Activated naive CD4-positive, alpha-beta T cell treated with anti-CD3 and anti-CD28 coated beads for 36 hours (primary cell): ENCODE results near the gene APOBEC3A. TPM values are rescaled to one million over a fixed set of nuclear protein-coding genes. Genes with fewer than 3 reads are reported as not detected.
"Not testable (repeated sequence)": the region's sequence is repeated elsewhere in the genome, so short reads cannot be mapped to it uniquely, and the experiment has no call there.

Experiments used
- CTCF ChIA-PET: fragments of 350-600 bp; sonication (Branson Sonifier 250); formaldehyde crosslinking; loops from one replicate; lab custom pipeline; 2021; ENCODE audit warnings: antibody characterized with exemption; lab: Charles Lee
- DNase-seq: peaks from one replicate; pipeline ENCODE4 v3.0.0-alpha.2; 2020
- H3K27ac Mint-ChIP-seq: one replicate; pipeline ENCODE4 v1.8.0; 2021; ENCODE audit warnings: mild to moderate bottlenecking, mixed read lengths
- H3K27me3 Mint-ChIP-seq: one replicate; pipeline ENCODE4 v1.8.0; 2021; ENCODE audit warnings: low read depth, mixed read lengths
- H3K36me3 Mint-ChIP-seq: one replicate; pipeline ENCODE4 v1.8.0; 2021; ENCODE audit warnings: low read depth, mixed read lengths
- H3K4me1 Mint-ChIP-seq: one replicate; pipeline ENCODE4 v1.8.0; 2021; ENCODE audit warnings: low read depth, mixed read lengths
- H3K4me3 Mint-ChIP-seq: one replicate; pipeline ENCODE4 v1.8.0; 2021; ENCODE audit warnings: mild to moderate bottlenecking, moderate library complexity, mixed read lengths
- H3K9me3 Mint-ChIP-seq: one replicate; pipeline ENCODE4 v1.8.0; 2021; ENCODE audit warnings: mixed read lengths
- intact Hi-C: fragments of 100-400 bp; cut with micrococcal nuclease; formaldehyde crosslinking; loops from one replicate; pipeline ENCODE4 v1.15.1; 2023
- total RNA-seq, 2 experiments: library from RNA; stranded (reverse); gene quantifications; one replicate each; pipeline ENCODE4 v1.2.3, GENCODE V29; 2021

The APOBEC3A gene
- total RNA-seq, 2 experiments from 2014 or later = not detected

DNA sequence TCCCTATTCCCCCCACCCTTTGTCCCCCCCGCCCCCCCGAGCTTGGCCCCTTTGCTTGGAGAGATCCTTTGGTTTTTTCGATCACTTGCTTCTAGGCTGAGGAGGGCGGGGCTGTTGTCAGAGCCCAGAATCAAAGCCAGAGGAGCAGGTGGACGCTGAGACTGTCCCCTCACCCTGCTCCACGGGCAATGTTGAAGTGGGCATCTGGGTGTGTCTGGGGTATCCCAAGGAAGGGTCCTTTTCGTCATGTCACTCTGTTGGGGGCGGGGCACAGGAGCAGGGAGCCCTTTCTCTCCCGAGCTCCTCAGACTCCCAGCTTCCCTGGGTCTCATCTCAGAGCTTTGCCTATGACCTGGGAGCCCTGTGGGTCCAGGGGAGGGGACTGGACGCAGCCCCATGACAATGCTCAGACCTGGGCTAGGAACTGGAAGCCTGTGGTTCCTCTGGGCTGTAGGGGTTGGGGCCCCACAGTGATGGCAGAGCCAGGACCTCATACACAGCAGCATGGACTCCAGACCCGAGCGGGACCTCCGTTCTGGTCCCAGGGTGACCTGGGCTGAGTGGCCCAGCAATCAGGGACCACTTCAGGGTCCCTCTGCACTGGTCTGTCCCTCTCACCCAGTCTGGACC, 2.9 kb upstream of the APOBEC3A start:
- Mint-ChIP-seq H3K27ac (peak overlapping the region; percentile 83), H3K36me3 (no peaks in the 10 kb centered on the region), H3K27me3 (no peaks in the 10 kb centered on the region), H3K4me3 (no peak overlapping the region), H3K9me3 (no peaks in the 10 kb centered on the region), H3K4me1 (peaks cover 24% of the 10 kb centered on the region)
- CTCF ChIA-PET = interaction anchor here (1.0 to 1.5 kb wide), 3 partner anchors 12 to 85 kb away, joined by 3 to 9 read pairs (median 8); no protein-coding TSS in a partner anchor
- DNase-seq = no peak
- intact Hi-C loops = loop anchor here (1.0 kb wide), 3 partner anchors 13 to 80 kb away; no protein-coding TSS in a partner anchor

DNA sequence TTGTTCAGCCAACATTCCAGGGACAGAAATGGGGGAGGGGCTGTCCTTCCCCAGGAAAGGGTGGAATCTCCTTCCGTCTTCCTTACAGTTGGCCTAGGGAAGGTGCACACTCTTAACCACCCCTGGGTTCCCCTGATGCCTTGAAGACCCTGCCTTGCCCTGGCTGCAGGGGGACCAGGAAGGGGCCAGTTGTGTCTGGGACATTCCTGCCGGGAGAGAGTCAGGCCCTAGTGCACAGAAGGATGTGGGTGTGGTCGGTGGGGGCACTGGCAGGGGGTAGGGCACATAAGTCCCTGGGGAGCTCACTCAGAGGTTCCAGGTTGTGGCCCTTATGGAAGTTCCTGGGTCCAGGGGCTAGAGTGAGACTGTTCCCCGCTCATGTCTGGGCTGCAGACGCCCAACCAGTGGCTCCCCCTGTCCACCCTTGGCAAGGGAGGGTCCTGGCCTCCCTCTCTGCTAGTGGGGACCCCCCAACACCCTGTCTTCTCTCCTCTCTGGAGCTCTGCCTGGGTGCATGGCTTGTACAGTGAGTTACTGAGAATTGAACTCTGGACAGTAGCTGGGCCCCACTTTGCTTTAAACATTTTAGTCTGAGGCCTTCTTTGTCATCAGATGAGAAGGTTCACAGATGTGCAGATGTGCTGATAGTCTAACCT, 2.0 kb upstream of the APOBEC3A start:
- CTCF ChIA-PET = interaction anchor here (0.5 to 1.4 kb wide), 5 partner anchors 13 to 131 kb away, joined by 3 read pairs; no protein-coding TSS in a partner anchor
- Mint-ChIP-seq H3K9me3 (no peaks in the 10 kb centered on the region), H3K27me3 (no peaks in the 10 kb centered on the region), H3K27ac (peak overlapping the region; percentile 83), H3K36me3 (no peaks in the 10 kb centered on the region), H3K4me1 (peaks cover 24% of the 10 kb centered on the region), H3K4me3 (no peak overlapping the region)
- no peak for DNase-seq
- intact Hi-C loops = no loop called here

DNA sequence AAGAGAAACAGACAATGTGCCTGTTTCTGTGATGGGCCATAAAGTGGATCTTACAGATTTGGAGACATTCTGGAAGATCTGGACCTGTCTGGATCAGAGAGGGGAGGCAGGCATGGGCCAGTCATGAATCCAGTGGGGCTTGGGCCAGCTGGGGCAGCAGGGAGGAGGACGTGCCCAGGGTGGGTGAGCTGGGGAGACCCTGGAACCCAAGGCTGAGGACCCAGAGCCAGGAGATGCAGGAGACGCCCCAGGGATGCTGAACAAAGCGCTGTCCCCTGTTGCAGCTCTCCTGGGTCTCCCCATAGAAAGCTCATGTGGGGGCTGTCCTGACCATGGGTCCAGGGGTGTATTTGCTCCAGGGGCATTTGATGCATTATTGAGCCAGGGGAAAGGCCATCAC, 1.5 kb upstream of the APOBEC3A start:
- CTCF ChIA-PET = interaction anchor here (0.5 to 1.2 kb wide), 4 partner anchors 28 to 130 kb away, joined by 3 read pairs; no protein-coding TSS in a partner anchor
- Mint-ChIP-seq H3K4me1 (peaks cover 24% of the 10 kb centered on the region), H3K27ac (peak overlapping the region; percentile 0), H3K27me3 (no peaks in the 10 kb centered on the region), H3K4me3 (no peak overlapping the region), H3K36me3 (no peaks in the 10 kb centered on the region), H3K9me3 (no peaks in the 10 kb centered on the region)
- intact Hi-C loops = no loop called here
- no peak for DNase-seq

DNA sequence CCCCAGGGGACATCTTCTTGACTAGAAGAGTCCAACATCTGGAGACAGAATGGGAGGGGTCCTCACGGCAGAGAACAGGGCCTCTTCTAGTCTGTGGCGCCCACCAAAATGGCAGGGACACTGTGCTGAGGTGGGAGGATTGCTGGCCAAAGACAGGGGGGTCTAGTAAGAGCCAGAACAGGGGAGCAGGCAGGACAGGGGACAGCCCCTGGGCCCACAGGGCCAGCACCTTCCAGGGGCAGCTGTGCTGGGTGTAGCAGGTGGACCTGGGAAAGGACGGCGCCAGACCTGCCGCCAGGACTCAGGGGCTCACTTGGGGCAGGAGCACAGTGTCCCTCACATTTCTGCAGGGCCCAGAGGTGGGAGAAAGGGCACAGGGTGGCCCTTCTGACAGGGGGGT, 858 bp upstream of the APOBEC3A start:
- intact Hi-C loops = no loop called here
- Mint-ChIP-seq H3K36me3 (no peaks in the 10 kb centered on the region), H3K9me3 (no peaks in the 10 kb centered on the region), H3K4me1 (peaks cover 24% of the 10 kb centered on the region), H3K27ac (peak overlapping the region; percentile 70), H3K4me3 (no peak overlapping the region), H3K27me3 (no peaks in the 10 kb centered on the region)
- DNase-seq = no peak
- CTCF ChIA-PET = interaction anchor here (1.4 kb wide), 1 partner anchor 17 kb away, joined by 5 read pairs; no protein-coding TSS in a partner anchor

DNA sequence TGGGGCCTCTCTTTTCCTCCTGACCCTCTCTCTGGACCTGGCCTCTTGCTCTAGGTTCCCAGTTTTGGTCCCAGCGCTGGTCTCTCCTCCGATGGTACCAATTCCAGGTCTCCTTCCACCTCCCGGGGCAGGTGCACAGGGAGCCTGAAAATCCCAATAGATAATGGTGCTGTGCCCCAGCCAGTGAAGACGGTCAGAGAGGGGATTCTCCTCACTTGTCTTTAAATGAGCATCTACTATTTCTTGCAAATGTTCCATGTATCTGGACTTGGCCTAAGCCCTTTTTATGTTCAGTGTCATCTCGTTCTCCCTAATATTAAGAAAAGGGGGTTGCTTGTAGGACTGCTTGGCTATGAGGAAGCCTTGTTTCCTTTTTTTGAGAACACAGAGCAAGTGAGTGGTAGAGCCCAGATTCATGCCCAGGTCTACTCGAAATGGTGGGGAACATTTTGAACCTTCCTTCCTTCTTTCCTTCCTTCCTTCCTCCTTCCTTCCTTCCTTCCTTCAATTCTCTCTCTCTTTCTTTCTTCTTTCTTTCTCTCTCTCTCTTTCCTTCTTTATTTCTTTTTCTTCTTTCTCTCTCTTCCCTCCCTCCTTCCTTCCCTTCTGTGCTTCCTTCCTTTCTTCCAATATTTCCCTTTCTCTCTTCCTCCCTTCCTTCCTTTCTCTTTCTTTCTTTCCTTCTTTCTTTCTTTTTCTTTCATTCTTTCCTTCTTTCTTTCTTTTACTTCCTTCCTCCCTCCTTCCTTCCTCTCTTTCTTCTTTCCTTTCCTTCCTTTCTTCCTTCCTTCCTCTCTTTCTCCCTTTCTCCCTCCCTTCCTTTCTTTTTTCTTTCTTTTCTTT, 620 bp downstream of the APOBEC3A start:
- no peak overlapping the region for H3K27ac Mint-ChIP-seq
- DNase-seq = no peak
- H3K27me3 Mint-ChIP-seq = no peaks in the 10 kb centered on the region
- H3K9me3 Mint-ChIP-seq = no peaks in the 10 kb centered on the region
- no peak overlapping the region for H3K4me3 Mint-ChIP-seq
- no peaks in the 10 kb centered on the region for H3K36me3 Mint-ChIP-seq
- intact Hi-C loops = no loop called here
- peaks cover 20% of the 10 kb centered on the region for H3K4me1 Mint-ChIP-seq
- CTCF ChIA-PET = interaction anchor here (1.4 kb wide), 1 partner anchor 16 kb away, joined by 5 read pairs; no protein-coding TSS in a partner anchor

DNA sequence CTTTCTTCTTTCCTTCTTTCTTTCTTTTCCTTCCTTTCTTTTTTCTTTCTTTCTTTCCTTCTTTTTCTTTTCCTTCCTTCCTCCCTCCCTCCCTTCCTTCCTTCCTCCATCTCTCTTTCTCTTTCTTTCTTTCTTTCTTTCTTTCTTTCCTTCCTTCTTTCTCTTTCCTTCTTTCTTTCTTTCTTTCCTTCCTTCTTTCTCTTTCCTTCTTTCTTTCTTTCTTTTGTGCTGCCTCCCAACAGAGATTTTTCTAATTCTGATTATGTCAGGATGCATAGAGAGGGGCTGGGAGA, 1.2 kb downstream of the APOBEC3A start:
- CTCF ChIA-PET, H3K27me3 Mint-ChIP-seq, intact Hi-C loops, H3K9me3 Mint-ChIP-seq, H3K27ac Mint-ChIP-seq, H3K36me3 Mint-ChIP-seq, DNase-seq, H3K4me3 Mint-ChIP-seq: not testable (repeated sequence)
- peaks cover 16% of the 10 kb centered on the region for H3K4me1 Mint-ChIP-seq

DNA sequence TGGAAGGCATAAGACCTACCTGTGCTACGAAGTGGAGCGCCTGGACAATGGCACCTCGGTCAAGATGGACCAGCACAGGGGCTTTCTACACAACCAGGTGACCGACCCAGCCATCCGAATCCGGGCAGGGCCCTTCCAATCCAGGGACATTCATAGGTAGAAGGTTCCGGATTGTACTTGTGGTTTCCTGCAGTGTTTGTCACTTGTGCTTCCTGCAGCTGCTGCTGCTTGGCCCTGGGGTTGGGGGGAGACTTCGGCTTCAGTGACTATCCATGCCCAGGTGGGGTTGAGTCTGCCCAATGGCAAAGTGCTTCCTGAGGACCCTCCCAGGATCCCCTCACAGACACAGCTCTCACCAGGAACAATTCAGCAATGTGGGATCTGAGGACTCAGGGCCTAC, 2.2 kb downstream of the APOBEC3A start:
- Mint-ChIP-seq H3K4me1 (peaks cover 8% of the 10 kb centered on the region), H3K27ac (no peak overlapping the region), H3K9me3 (no peaks in the 10 kb centered on the region), H3K27me3 (no peaks in the 10 kb centered on the region), H3K4me3 (no peak overlapping the region), H3K36me3 (no peaks in the 10 kb centered on the region)
- peak; percentile 20 for DNase-seq
- CTCF ChIA-PET = interaction anchor here (0.5 kb wide), 1 partner anchor 22 kb away, joined by 3 read pairs; no protein-coding TSS in a partner anchor
- intact Hi-C loops = no loop called here

DNA sequence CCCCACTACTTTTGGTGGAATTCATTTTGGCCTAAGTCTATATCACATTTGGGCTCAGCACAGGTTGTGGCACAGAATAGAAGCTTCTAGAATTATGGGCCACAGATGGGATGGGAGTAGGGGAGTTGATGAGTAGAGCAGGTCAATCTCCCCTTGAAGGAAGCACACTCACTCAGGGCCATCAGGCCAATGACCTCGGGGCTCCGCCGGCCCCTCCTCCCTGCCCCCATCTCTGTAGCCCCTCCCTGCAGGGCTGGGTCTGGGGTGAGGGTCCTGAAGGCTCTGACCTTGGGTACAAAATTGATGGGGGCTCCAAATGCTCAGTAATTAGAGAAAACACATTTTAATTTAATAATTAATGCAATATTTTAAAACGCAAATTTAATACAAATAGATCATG, 3.3 kb downstream of the APOBEC3A start:
- H3K27me3 Mint-ChIP-seq, H3K9me3 Mint-ChIP-seq, H3K4me1 Mint-ChIP-seq, H3K36me3 Mint-ChIP-seq, intact Hi-C loops, H3K27ac Mint-ChIP-seq, CTCF ChIA-PET, H3K4me3 Mint-ChIP-seq, DNase-seq: not testable (repeated sequence)

DNA sequence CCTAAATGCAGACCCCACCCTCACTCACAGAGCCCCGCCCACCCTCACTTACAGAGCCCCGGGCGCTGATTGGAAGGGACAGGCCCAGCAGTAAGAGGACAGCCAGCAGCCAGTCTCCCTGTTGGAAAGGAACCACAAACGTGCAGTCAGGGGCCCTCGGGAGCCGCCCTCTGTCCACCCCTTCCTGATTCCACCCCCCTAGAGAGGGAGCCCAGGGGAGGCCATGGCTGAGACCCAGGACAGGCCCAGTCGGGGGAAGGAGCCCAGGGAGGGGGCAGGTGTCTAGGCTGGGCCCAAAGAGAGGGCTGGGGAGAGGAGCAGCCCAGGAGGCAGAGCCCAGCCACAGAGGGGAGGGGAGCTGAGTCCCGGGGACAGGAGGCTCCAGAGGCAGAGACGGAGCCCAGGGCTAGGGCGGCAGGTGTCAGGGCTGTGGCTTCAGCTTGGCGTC, 5.9 kb downstream of the APOBEC3A start:
- H3K4me3 Mint-ChIP-seq, H3K27me3 Mint-ChIP-seq, intact Hi-C loops, DNase-seq, CTCF ChIA-PET, H3K4me1 Mint-ChIP-seq, H3K27ac Mint-ChIP-seq, H3K36me3 Mint-ChIP-seq, H3K9me3 Mint-ChIP-seq: not testable (repeated sequence)

DNA sequence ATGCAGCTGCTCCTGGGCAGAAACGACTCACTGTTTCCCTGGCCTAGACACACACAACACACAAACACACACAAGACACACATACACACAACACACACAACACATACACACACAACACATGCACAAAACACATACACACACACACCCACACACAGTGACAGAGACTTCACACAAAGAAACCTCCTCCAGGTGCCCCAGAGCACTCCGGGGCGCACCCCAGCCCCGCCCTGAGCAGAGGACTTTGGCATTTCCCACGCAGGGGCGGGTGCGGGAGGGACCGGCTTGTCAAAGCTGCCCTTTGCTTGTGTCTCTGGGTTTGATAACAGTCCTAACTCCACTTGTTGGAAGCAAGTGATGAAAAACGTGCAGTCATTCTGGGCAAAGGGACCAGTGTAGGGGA, 6.5 kb downstream of the APOBEC3A start:
- intact Hi-C loops = no loop called here
- no peak for DNase-seq
- Mint-ChIP-seq H3K4me1 (peaks cover 2% of the 10 kb centered on the region), H3K9me3 (no peaks in the 10 kb centered on the region), H3K36me3 (no peaks in the 10 kb centered on the region), H3K27ac (no peak overlapping the region), H3K4me3 (no peak overlapping the region), H3K27me3 (no peaks in the 10 kb centered on the region)
- CTCF ChIA-PET = no interaction called here

DNA sequence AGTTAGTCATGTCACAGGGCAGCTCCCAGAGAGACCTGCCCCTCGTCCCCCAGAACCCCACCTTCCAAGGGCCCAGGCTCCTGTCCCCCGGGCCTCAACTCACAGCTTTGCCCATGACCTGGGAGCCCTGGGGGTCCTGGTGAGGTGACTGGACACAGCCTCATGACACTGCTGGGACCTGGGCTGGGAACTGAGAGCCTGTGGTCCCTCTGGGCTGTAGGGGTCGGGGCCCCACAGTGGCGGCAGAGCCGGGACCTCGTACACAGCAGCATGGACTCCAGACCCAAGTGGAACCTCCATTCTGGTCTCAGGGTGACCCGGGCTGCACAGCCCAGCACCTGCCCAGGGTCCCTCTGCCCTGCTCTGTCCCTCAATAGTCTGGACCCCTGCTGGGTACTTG, 6.9 kb downstream of the APOBEC3A start:
- CTCF ChIA-PET = no interaction called here
- Mint-ChIP-seq H3K9me3 (no peaks in the 10 kb centered on the region), H3K27me3 (no peaks in the 10 kb centered on the region), H3K36me3 (no peaks in the 10 kb centered on the region), H3K27ac (no peak overlapping the region), H3K4me3 (no peak overlapping the region), H3K4me1 (peaks cover 2% of the 10 kb centered on the region)
- intact Hi-C loops = no loop called here
- DNase-seq = no peak

DNA sequence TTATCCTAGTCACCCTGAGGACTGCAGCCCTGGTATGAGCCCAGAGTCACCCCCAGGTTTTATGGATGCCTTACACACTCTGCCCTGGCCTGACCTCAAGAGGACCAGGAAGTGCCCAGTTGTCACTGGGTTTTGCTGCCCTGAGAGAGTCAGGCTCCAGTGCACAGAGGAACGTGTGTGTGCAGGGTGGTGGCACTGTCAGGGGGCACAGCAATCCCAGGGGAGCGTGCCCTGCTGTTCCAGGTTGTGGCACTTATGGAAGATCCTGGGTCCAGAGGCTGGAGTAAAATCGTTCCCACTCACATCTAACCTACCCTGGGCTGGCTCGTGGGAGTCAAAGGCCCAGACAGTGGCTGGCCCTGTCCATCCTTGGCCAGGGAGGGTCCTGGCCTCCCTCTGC, 7.6 kb downstream of the APOBEC3A start:
- Mint-ChIP-seq H3K9me3 (no peaks in the 10 kb centered on the region), H3K27me3 (no peaks in the 10 kb centered on the region), H3K27ac (no peak overlapping the region), H3K4me1 (no peaks in the 10 kb centered on the region), H3K36me3 (no peaks in the 10 kb centered on the region), H3K4me3 (no peak overlapping the region)
- CTCF ChIA-PET = no interaction called here
- DNase-seq = no peak
- intact Hi-C loops = no loop called here
